Measurements from ENCODE around the gene AGAP9.
"Not testable (repeated sequence)": the region's sequence is repeated elsewhere in the genome, so short reads cannot be mapped to it uniquely, and the experiment has no call there.

DNA sequence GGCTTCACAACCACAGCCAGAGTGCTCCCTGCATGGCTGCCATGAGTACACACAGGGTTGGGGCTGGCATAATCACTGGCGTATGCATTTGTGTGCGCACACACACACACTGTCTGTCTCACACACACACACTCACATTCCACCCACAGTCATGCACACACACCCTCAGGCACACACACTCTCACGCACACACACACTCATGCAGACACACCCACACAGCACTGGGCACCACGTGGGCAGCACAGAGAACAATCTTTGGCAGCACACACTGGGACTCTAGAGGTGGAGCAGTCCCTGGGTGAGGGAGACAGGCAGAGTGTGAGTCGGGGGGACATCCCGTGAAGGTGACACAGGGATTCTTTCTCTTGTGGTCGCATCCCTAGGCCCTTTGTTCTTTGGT lies 49.9 kb downstream of the AGAP9 start:
- not testable (repeated sequence) for TF ChIP-seq EZH2phosphoT487 (IDR thresholded peaks at IDR 0.05; ENCODE audit: insufficient read depth, low read depth); EZH2 (IDR thresholded peaks at IDR 0.05; ENCODE audit: insufficient read depth, poor library complexity, severe bottlenecking)

All from GM23248 (cell line).